ENCODE measurements around the gene TTLL11.

- TF ChIP-seq POLR2AphosphoS5 (IDR thresholded peaks at IDR 0.05) = no peak
- TF ChIP-seq EP300 (IDR thresholded peaks at IDR 0.05; ENCODE audit: low read depth) = no peak
- TF ChIP-seq POLR2A (IDR thresholded peaks at IDR 0.05) = no peak
- TF ChIP-seq CTCF (IDR thresholded peaks at IDR 0.05) = no peak
These were observed 168.4 kb downstream of the TTLL11 start for GRCh38 chr9:121924700-121925099.

Data from transverse colon (tissue), 4 donors.